ENCODE results near the gene ZMPSTE24. TPM values are rescaled to one million over a fixed set of nuclear protein-coding genes. Genes with fewer than 3 reads are reported as not detected.

Gene ZMPSTE24
- polyA plus RNA-seq, 1 donor from 2014 or later: 32.9 TPM

DNA sequence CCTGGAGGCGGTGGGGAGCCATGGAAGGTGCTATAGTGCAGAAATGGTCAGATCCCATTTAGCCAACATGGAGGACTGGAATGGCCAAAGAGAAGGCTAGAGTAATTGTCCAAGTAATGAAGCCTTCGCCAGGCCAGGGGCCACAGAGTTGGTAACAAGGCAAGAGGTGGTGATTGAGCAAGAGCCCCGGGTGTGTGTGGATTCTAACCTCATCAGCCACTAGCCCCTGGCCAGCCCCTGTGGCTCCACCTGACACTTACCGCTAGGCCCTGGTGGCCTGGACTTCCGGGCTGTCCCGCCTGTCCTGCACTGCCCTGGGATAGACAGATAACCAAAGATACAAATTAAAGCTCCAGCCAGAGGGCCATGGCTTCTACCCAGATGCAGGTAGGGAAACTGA, 49.1 kb downstream of the ZMPSTE24 start:
- no peaks in the 10 kb centered on the region for H3K36me3 ChIP-seq (ENCODE audit: insufficient read depth, low read length)
- H4K20me1 ChIP-seq (ENCODE audit: insufficient read depth): no peaks in the 10 kb centered on the region
- H3K9ac ChIP-seq (ENCODE audit: low read length): no peak overlapping the region
- H3K4me3 ChIP-seq (ENCODE audit: low read length): no peak overlapping the region
- TF ChIP-seq, protein P1, sequence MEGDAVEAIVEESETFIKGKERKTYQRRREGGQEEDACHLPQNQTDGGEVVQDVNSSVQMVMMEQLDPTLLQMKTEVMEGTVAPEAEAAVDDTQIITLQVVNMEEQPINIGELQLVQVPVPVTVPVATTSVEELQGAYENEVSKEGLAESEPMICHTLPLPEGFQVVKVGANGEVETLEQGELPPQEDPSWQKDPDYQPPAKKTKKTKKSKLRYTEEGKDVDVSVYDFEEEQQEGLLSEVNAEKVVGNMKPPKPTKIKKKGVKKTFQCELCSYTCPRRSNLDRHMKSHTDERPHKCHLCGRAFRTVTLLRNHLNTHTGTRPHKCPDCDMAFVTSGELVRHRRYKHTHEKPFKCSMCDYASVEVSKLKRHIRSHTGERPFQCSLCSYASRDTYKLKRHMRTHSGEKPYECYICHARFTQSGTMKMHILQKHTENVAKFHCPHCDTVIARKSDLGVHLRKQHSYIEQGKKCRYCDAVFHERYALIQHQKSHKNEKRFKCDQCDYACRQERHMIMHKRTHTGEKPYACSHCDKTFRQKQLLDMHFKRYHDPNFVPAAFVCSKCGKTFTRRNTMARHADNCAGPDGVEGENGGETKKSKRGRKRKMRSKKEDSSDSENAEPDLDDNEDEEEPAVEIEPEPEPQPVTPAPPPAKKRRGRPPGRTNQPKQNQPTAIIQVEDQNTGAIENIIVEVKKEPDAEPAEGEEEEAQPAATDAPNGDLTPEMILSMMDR (IDR thresholded peaks at IDR 0.05; ENCODE audit: poor library complexity, severe bottlenecking): no peak
- TF ChIP-seq SMC3 (conservative IDR thresholded peaks at IDR 0.05; ENCODE audit: poor library complexity): no peak
- TF ChIP-seq POLR2AphosphoS5 (IDR thresholded peaks at IDR 0.05): no peak
- TF ChIP-seq MXI1 (conservative IDR thresholded peaks at IDR 0.05; ENCODE audit: poor library complexity, severe bottlenecking): no peak
- no peak for TF ChIP-seq EZH2 (IDR thresholded peaks at IDR 0.05; ENCODE audit: borderline replicate concordance, insufficient read depth, low read length, poor library complexity, severe bottlenecking)
- TF ChIP-seq, protein P2, sequence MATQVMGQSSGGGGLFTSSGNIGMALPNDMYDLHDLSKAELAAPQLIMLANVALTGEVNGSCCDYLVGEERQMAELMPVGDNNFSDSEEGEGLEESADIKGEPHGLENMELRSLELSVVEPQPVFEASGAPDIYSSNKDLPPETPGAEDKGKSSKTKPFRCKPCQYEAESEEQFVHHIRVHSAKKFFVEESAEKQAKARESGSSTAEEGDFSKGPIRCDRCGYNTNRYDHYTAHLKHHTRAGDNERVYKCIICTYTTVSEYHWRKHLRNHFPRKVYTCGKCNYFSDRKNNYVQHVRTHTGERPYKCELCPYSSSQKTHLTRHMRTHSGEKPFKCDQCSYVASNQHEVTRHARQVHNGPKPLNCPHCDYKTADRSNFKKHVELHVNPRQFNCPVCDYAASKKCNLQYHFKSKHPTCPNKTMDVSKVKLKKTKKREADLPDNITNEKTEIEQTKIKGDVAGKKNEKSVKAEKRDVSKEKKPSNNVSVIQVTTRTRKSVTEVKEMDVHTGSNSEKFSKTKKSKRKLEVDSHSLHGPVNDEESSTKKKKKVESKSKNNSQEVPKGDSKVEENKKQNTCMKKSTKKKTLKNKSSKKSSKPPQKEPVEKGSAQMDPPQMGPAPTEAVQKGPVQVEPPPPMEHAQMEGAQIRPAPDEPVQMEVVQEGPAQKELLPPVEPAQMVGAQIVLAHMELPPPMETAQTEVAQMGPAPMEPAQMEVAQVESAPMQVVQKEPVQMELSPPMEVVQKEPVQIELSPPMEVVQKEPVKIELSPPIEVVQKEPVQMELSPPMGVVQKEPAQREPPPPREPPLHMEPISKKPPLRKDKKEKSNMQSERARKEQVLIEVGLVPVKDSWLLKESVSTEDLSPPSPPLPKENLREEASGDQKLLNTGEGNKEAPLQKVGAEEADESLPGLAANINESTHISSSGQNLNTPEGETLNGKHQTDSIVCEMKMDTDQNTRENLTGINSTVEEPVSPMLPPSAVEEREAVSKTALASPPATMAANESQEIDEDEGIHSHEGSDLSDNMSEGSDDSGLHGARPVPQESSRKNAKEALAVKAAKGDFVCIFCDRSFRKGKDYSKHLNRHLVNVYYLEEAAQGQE (IDR thresholded peaks at IDR 0.05; ENCODE audit: borderline replicate concordance): no peak
- no peak overlapping the region for H3K4me2 ChIP-seq (ENCODE audit: low read length)
- H3K9me3 ChIP-seq (ENCODE audit: low read length): no peaks in the 10 kb centered on the region
- H3F3A ChIP-seq (ENCODE audit: insufficient read depth, low read length, poor library complexity, severe bottlenecking): no peaks in the 10 kb centered on the region
- H3K9me2 ChIP-seq (ENCODE audit: insufficient read depth, low read length): no peaks in the 10 kb centered on the region
- H3K27ac ChIP-seq (ENCODE audit: low read length): no peak overlapping the region
- no peak overlapping the region for H2AFZ ChIP-seq (ENCODE audit: low read depth, low read length)
- no peaks in the 10 kb centered on the region for H3K27me3 ChIP-seq (ENCODE audit: insufficient read depth, low read depth, low read length)
- no peaks in the 10 kb centered on the region for H3K79me2 ChIP-seq (replicated peaks; ENCODE audit: insufficient read depth, low read length)

DNA sequence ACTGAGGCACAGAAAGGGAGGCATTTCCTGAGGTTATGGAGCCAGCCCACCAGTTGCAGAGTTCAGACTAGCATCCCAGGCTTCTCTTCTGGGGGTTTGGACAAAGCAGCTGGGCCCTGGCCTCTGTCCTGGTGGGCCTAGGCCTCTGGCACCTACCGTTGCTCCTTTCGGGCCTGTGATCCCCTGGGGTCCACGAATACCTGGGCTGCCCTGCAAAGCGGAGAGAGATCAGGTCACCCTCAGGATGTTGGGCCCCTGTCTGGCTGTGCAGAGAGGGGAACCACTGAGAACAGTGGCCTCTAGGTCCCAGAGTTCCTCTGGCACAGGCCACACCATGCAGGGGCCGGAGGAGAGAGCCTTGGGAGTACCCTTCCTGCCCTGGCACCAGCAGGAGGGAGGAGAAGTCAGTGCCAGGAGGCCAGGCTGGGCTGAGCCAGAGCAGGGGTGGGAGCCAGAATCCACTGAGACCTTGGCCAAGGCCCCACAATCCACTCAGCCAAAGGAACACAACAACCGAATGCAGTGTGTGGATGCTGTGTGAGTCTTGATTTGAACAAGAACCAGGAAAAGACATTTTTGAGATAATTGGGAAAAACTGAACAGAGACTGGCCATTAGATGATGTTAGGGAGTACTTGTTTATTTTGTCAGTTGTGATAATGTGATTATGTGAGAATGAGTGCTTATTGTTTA, 50.1 kb downstream of the ZMPSTE24 start:
- Histone ChIP-seq H3K27me3 (ENCODE audit: insufficient read depth, low read depth, low read length) (no peaks in the 10 kb centered on the region), H3K9me3 (ENCODE audit: low read length) (no peaks in the 10 kb centered on the region), H3K4me3 (ENCODE audit: low read length) (no peak overlapping the region), H3K9ac (ENCODE audit: low read length) (no peak overlapping the region), H2AFZ (ENCODE audit: low read depth, low read length) (no peak overlapping the region), H3K4me2 (ENCODE audit: low read length) (no peak overlapping the region), H3K36me3 (ENCODE audit: insufficient read depth, low read length) (no peaks in the 10 kb centered on the region), H3F3A (ENCODE audit: insufficient read depth, low read length, poor library complexity, severe bottlenecking) (no peaks in the 10 kb centered on the region), H3K9me2 (ENCODE audit: insufficient read depth, low read length) (no peaks in the 10 kb centered on the region), H4K20me1 (ENCODE audit: insufficient read depth) (no peaks in the 10 kb centered on the region), H3K79me2 (replicated peaks; ENCODE audit: insufficient read depth, low read length) (no peaks in the 10 kb centered on the region), H3K27ac (ENCODE audit: low read length) (no peak overlapping the region)
- TF ChIP-seq TAF1 (IDR thresholded peaks at IDR 0.05; ENCODE audit: low read depth): no peak
- no peak for TF ChIP-seq SMC3 (conservative IDR thresholded peaks at IDR 0.05; ENCODE audit: poor library complexity)
- TF ChIP-seq EZH2 (IDR thresholded peaks at IDR 0.05; ENCODE audit: borderline replicate concordance, insufficient read depth, low read length, poor library complexity, severe bottlenecking): no peak
- TF ChIP-seq, protein P1 (IDR thresholded peaks at IDR 0.05; ENCODE audit: poor library complexity, severe bottlenecking): no peak

Data from neural cell (in vitro differentiated cells).